G401.6 (cell line): Measurements from ENCODE around the gene ARFGEF3.
"Not testable (repeated sequence)": the region's sequence is repeated elsewhere in the genome, so short reads cannot be mapped to it uniquely, and the experiment has no call there.

Source experiments
- FAIRE-seq: peaks from 2 replicates; lab custom pipeline; 2012; peaks lifted over from hg19 to GRCh38; lab: Jason Lieb, UNC

The ARFGEF3 gene

GRCh38 chr6:138285800-138286199 is 124.1 kb downstream of the ARFGEF3 start:
- no peak for FAIRE-seq

- no peak for FAIRE-seq
These were observed 125.0 kb downstream of the ARFGEF3 start for GRCh38 chr6:138286698-138287097.

- FAIRE-seq: no peak
These were observed 125.6 kb downstream of the ARFGEF3 start for GRCh38 chr6:138287144-138287955.

GRCh38 chr6:138288428-138289085 is 126.8 kb downstream of the ARFGEF3 start:
- not testable (repeated sequence) for FAIRE-seq

GRCh38 chr6:138289739-138290138 is 128.0 kb downstream of the ARFGEF3 start:
- no peak for FAIRE-seq

- FAIRE-seq: no peak
These were observed 128.8 kb downstream of the ARFGEF3 start for GRCh38 chr6:138290423-138290962.

GRCh38 chr6:138291036-138291848 is 129.5 kb downstream of the ARFGEF3 start:
- no peak for FAIRE-seq

GRCh38 chr6:138291849-138292181 is 130.1 kb downstream of the ARFGEF3 start:
- no peak for FAIRE-seq

- FAIRE-seq: no peak
These were observed 130.7 kb downstream of the ARFGEF3 start for GRCh38 chr6:138292482-138292881.

GRCh38 chr6:138293428-138294395 is 132.0 kb downstream of the ARFGEF3 start:
- FAIRE-seq: no peak

- FAIRE-seq: no peak
These were observed 134.6 kb downstream of the ARFGEF3 start for GRCh38 chr6:138296381-138296780.

GRCh38 chr6:138296786-138297185 is 135.0 kb downstream of the ARFGEF3 start:
- FAIRE-seq: no peak

- FAIRE-seq: no peak
These were observed 136.1 kb downstream of the ARFGEF3 start for GRCh38 chr6:138297761-138298298.

- FAIRE-seq: no peak
These were observed 138.7 kb downstream of the ARFGEF3 start for GRCh38 chr6:138300469-138300868.

GRCh38 chr6:138302554-138302953 is 140.8 kb downstream of the ARFGEF3 start:
- FAIRE-seq: no peak

- no peak for FAIRE-seq
These were observed 145.6 kb downstream of the ARFGEF3 start for GRCh38 chr6:138307352-138307751.

GRCh38 chr6:138307816-138308730 is 146.3 kb downstream of the ARFGEF3 start:
- no peak for FAIRE-seq

GRCh38 chr6:138308731-138309110 is 147.0 kb downstream of the ARFGEF3 start:
- FAIRE-seq: no peak

- no peak for FAIRE-seq
These were observed 148.0 kb downstream of the ARFGEF3 start for GRCh38 chr6:138309695-138310094.

- no peak for FAIRE-seq
These were observed 148.6 kb downstream of the ARFGEF3 start for GRCh38 chr6:138310294-138310693.
